ENCODE data around the gene FUT8.

DNA sequence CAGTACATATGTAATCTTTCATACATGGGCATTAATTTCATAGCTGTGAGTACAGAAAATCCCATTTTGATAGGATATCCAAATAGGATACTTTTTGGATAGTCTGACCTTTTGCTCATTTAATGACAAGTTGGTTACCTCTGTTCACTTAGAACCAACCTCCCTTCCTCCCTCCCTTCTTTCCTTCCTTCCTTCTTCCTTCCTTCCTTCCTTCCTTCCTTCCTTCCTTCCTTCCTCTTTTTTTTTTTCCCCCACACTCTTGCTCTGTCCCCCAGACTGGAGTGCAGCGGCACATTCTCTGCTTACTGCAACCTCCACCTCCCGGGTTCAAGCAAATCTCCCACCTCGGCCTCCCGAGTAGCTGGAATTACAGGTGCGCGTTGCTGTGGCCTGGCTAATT is 162.9 kb downstream of the FUT8 start:
- TF ChIP-seq POLR2A (IDR thresholded peaks at IDR 0.05), result no peak
- TF ChIP-seq POLR2AphosphoS5 (IDR thresholded peaks at IDR 0.05), result no peak
- TF ChIP-seq, protein P1, sequence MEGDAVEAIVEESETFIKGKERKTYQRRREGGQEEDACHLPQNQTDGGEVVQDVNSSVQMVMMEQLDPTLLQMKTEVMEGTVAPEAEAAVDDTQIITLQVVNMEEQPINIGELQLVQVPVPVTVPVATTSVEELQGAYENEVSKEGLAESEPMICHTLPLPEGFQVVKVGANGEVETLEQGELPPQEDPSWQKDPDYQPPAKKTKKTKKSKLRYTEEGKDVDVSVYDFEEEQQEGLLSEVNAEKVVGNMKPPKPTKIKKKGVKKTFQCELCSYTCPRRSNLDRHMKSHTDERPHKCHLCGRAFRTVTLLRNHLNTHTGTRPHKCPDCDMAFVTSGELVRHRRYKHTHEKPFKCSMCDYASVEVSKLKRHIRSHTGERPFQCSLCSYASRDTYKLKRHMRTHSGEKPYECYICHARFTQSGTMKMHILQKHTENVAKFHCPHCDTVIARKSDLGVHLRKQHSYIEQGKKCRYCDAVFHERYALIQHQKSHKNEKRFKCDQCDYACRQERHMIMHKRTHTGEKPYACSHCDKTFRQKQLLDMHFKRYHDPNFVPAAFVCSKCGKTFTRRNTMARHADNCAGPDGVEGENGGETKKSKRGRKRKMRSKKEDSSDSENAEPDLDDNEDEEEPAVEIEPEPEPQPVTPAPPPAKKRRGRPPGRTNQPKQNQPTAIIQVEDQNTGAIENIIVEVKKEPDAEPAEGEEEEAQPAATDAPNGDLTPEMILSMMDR (IDR thresholded peaks at IDR 0.05), result no peak
- TF ChIP-seq EP300 (IDR thresholded peaks at IDR 0.05), result no peak

All from suprapubic skin (tissue), 4 donors.